MM.1S (cell line): ENCODE measurements around the gene KIRREL3.

Experiments used
- DNase-seq: peaks from one replicate; pipeline ENCODE4 v3.0.0-alpha.2; 2015
- H2AFZ ChIP-seq: fragments of 300-600 bp; sonication (generic); 2 replicates; pipeline ENCODE4 v1.6.0; 2016; ENCODE audit warnings: antibody characterized with exemption, low read length
- H3F3A ChIP-seq: fragments of 300-600 bp; sonication (generic); 2 replicates; pipeline ENCODE4 v1.6.1; 2016; ENCODE audit warnings: mild to moderate bottlenecking, antibody characterized with exemption, low read length, moderate library complexity, mixed read lengths; ENCODE audit not compliant: insufficient read depth
- H3K27ac ChIP-seq: fragments of 300-600 bp; sonication (generic); 2 replicates; pipeline ENCODE4 v1.5.1; 2016; ENCODE audit warnings: mild to moderate bottlenecking, low read length
- H3K27me3 ChIP-seq: fragments of 300-600 bp; sonication (generic); replicated peaks from 2 replicates; pipeline ENCODE4 v1.6.0; 2016; ENCODE audit warnings: low read length; ENCODE audit not compliant: insufficient read depth
- H3K36me3 ChIP-seq: fragments of 300-600 bp; sonication (generic); replicated peaks from 2 replicates; pipeline ENCODE4 v1.6.1; 2016; ENCODE audit warnings: mild to moderate bottlenecking, low read length, mixed read lengths; ENCODE audit not compliant: insufficient read depth
- H3K4me1 ChIP-seq: fragments of 300-600 bp; sonication (generic); 2 replicates; pipeline ENCODE4 v1.6.1; 2016; ENCODE audit warnings: low read length, mixed read lengths
- H3K4me2 ChIP-seq: fragments of 300-600 bp; sonication (generic); 2 replicates; pipeline ENCODE4 v1.6.0; 2016; ENCODE audit warnings: low read depth, low read length
- H3K4me3 ChIP-seq: fragments of 300-600 bp; sonication (generic); 2 replicates; pipeline ENCODE4 v1.5.1; 2016; ENCODE audit warnings: low read length, mixed read lengths
- H3K79me2 ChIP-seq: fragments of 300-600 bp; sonication (generic); 2 replicates; pipeline ENCODE4 v1.6.1; 2016; ENCODE audit warnings: mixed run types, low read length, mixed read lengths
- H3K9ac ChIP-seq: fragments of 300-600 bp; sonication (generic); 2 replicates; pipeline ENCODE4 v1.6.1; 2016; ENCODE audit warnings: low read length, mixed read lengths
- H3K9me2 ChIP-seq: fragments of 300-600 bp; sonication (generic); replicated peaks from 2 replicates; pipeline ENCODE4 v1.6.1; 2016; ENCODE audit warnings: mild to moderate bottlenecking, low read length, mixed read lengths; ENCODE audit not compliant: insufficient read depth
- H3K9me3 ChIP-seq: fragments of 300-600 bp; sonication (generic); replicated peaks from 2 replicates; pipeline ENCODE4 v1.6.1; 2016; ENCODE audit warnings: mild to moderate bottlenecking, low read length, mixed read lengths; ENCODE audit not compliant: insufficient read depth
- H4K20me1 ChIP-seq: fragments of 300-600 bp; sonication (generic); 2 replicates; pipeline ENCODE4 v1.6.1; 2016; ENCODE audit warnings: mild to moderate bottlenecking, low read length, moderate library complexity, mixed read lengths; ENCODE audit not compliant: insufficient read depth
- EZH2 ChIP-seq: fragments of 300-600 bp; sonication (generic); optimal IDR thresholded peaks from 2 replicates; pipeline ENCODE3; 2017; ENCODE audit warnings: low read depth, mild to moderate bottlenecking, antibody characterized with exemption, low read length, mixed read lengths
- EZH2phosphoT487 ChIP-seq: fragments of 300-600 bp; sonication (generic); IDR thresholded peaks from 2 replicates; pipeline ENCODE4 v1.6.1; 2018; ENCODE audit warnings: antibody characterized with exemption, low read length
- TF ChIP-seq, protein P1 (sequence below): fragments of 300-600 bp; sonication (generic); IDR thresholded peaks from 2 replicates; pipeline ENCODE4 v1.5.1; 2016; ENCODE audit warnings: antibody characterized with exemption, low read length, mixed read lengths

KIRREL3 gene

DNA sequence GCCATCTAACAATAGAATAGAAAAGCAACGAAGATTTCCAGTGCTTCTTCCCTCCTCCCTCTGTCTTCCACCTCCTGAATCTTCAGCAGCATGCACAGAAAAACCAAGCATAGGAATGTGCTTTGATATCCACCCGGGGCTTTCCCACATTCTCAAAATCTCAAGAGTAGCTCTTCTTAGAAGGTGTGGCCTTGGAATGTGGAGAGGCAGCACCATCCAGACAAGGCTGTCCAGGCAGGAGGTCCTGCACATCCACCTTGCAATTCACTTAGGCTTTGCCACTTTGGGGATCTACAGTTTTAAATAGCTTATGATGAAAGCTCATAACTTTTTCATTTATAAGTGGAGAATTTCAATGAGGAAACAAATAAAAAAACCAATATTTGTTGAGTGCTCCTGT, 72.9 kb downstream of the KIRREL3 start:
- no peak overlapping the region for H3K9ac ChIP-seq
- no peak overlapping the region for H3K4me3 ChIP-seq
- H3K36me3 ChIP-seq, result no peaks in the 10 kb centered on the region
- H4K20me1 ChIP-seq, result no peaks in the 10 kb centered on the region
- DNase-seq, result no peak
- no peaks in the 10 kb centered on the region for H3K79me2 ChIP-seq
- no peaks in the 10 kb centered on the region for H3F3A ChIP-seq
- no peaks in the 10 kb centered on the region for H3K4me1 ChIP-seq
- H2AFZ ChIP-seq, result no peak overlapping the region
- H3K27me3 ChIP-seq, result no peaks in the 10 kb centered on the region
- H3K9me3 ChIP-seq, result no peaks in the 10 kb centered on the region
- no peak overlapping the region for H3K4me2 ChIP-seq
- H3K27ac ChIP-seq, result no peak overlapping the region
- H3K9me2 ChIP-seq, result no peaks in the 10 kb centered on the region
- TF ChIP-seq EZH2phosphoT487 (no peak), EZH2 (no peak)
- TF ChIP-seq, protein P1, sequence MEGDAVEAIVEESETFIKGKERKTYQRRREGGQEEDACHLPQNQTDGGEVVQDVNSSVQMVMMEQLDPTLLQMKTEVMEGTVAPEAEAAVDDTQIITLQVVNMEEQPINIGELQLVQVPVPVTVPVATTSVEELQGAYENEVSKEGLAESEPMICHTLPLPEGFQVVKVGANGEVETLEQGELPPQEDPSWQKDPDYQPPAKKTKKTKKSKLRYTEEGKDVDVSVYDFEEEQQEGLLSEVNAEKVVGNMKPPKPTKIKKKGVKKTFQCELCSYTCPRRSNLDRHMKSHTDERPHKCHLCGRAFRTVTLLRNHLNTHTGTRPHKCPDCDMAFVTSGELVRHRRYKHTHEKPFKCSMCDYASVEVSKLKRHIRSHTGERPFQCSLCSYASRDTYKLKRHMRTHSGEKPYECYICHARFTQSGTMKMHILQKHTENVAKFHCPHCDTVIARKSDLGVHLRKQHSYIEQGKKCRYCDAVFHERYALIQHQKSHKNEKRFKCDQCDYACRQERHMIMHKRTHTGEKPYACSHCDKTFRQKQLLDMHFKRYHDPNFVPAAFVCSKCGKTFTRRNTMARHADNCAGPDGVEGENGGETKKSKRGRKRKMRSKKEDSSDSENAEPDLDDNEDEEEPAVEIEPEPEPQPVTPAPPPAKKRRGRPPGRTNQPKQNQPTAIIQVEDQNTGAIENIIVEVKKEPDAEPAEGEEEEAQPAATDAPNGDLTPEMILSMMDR, result no peak

DNA sequence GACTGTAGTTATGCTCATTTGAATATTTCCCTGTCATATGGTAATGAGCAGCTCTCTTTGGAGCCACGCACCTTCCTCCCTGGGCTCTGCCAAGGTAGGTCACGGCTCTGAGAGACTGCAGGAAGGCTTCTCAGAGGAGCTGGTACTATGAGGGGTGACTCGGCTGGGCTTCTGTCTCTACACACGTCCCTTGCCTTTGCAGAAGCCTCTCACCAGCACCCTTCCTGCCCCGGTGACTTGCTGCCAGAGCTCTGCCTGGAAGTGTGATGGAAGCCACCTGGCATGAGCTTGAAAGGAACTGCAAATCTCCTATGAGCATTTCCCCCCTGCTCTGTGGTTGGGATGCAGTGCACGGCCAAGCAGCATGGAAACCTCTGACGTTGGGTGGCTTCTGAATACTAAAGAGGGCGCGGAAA, 74.2 kb downstream of the KIRREL3 start:
- DNase-seq, result no peak
- Histone ChIP-seq H3K9ac (no peak overlapping the region), H3F3A (no peaks in the 10 kb centered on the region), H3K79me2 (no peaks in the 10 kb centered on the region), H3K9me2 (no peaks in the 10 kb centered on the region), H2AFZ (no peak overlapping the region), H3K4me3 (no peak overlapping the region), H3K4me2 (no peak overlapping the region), H3K36me3 (no peaks in the 10 kb centered on the region), H3K9me3 (no peaks in the 10 kb centered on the region), H3K27me3 (no peaks in the 10 kb centered on the region), H3K4me1 (no peaks in the 10 kb centered on the region), H4K20me1 (no peaks in the 10 kb centered on the region), H3K27ac (no peak overlapping the region)
- TF ChIP-seq EZH2phosphoT487 (no peak), EZH2 (no peak)
- TF ChIP-seq, protein P1, result no peak

DNA sequence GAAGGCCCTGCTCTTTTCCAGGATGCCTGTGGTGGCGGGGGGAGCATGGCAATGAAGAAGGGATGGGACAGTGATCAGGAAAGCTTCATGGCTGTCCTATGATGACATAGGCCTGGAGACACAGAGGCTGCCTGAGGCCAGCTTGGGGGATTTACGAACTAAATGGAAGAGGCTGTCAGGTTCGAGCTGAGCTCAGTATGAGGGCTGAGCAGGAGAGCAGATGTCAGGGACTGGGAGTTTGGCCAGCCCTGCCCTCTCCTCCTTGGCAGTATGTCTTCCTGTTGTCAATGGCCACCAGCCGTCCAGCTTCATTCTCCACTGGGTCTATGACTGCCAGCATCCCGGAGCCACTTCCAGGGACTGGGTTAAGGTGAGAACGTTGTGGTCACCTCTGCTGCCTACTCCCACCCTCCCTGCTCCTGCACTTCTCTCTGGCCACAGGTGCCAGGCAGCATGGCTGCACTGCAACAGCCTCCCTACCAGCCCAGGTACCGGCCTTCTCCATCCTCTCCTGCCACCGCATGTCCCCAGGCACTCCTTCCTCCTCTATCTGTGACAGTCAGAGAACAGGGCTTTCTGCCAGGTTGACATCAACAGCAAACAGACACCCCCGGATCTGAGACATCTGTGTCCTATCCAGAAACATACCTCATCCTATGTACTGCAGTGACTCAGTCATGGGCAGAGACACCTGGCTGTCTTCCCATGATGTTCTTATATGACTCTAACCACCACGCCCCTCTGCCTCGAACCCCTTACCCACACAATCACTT, 75.1 kb downstream of the KIRREL3 start:
- no peaks in the 10 kb centered on the region for H3K36me3 ChIP-seq
- no peak overlapping the region for H3K4me3 ChIP-seq
- no peaks in the 10 kb centered on the region for H3K79me2 ChIP-seq
- DNase-seq, result no peak
- H3K9me2 ChIP-seq, result no peaks in the 10 kb centered on the region
- H3K4me1 ChIP-seq, result no peaks in the 10 kb centered on the region
- no peak for TF ChIP-seq EZH2phosphoT487
- no peak for TF ChIP-seq EZH2
- TF ChIP-seq, protein P1, result no peak
- H4K20me1 ChIP-seq, result no peaks in the 10 kb centered on the region
- H3K4me2 ChIP-seq, result no peak overlapping the region
- H3K9ac ChIP-seq, result no peak overlapping the region
- H2AFZ ChIP-seq, result no peak overlapping the region
- no peak overlapping the region for H3K27ac ChIP-seq
- H3F3A ChIP-seq, result no peaks in the 10 kb centered on the region
- no peaks in the 10 kb centered on the region for H3K27me3 ChIP-seq
- no peaks in the 10 kb centered on the region for H3K9me3 ChIP-seq
